Erythroblast (primary cell): ENCODE data around the gene AADAT.

ENCODE experiments used
- GATA1 ChIP-seq: IDR thresholded peaks from 2 replicates; pipeline ENCODE4 v1.6.1; 2011; ENCODE audit warnings: low read depth, mild to moderate bottlenecking, control low read depth, low read length, moderate library complexity
- POLR2A ChIP-seq: IDR thresholded peaks from 2 replicates; pipeline ENCODE4 v1.6.1; 2011; ENCODE audit warnings: mild to moderate bottlenecking, low read length

DNA sequence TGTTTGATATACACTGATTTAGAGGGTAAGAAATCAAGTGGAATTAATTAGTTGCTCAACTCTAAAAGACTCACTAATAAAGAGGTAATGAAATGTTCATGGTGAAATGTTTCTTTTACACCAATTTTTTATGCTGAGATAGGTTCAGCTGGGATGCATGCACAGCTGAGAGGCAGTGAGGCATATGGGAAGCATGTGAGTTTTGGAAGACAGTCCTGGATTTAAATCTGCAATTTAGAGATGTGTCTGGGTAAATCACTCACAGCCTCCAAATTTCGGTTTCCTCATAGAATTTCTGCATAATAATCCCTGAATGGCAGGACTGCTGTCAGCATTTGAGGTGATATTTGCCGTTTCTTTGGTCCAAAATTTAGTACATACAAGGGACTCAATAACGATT lies 48.2 kb upstream of the AADAT start:
- TF ChIP-seq POLR2A (no peak), GATA1 (no peak)
